ENCODE measurements around the gene CARD6. TPM values are rescaled to one million over a fixed set of nuclear protein-coding genes. Genes with fewer than 3 reads are reported as not detected.

Gene CARD6
- total RNA-seq: 4.9 and 5.5 TPM in 2 replicates

GRCh38 chr5:40841068-40841805 lies at the start of gene CARD6:
Gene CARD6, plus strand, starts transcription at chr5:40841367. Its CDS starts 16 bp downstream, at chr5:40841383.

GRCh38 chr5:40798012-40798800 lies 43.0 kb upstream of the CARD6 start, which contains the start of gene PRKAA1:
Gene PRKAA1, minus strand, starts transcription at chr5:40798374. Its CDS starts 185 bp downstream, at chr5:40798189.

GRCh38 chr5:40834849-40835787 lies 6.0 kb upstream of the CARD6 start, which contains the start of gene RPL37:
Gene RPL37, minus strand, starts transcription at chr5:40835222. Its CDS starts 37 bp downstream, at chr5:40835185.

GRCh38 chr5:40909264-40909663 lies 68.1 kb downstream of the CARD6 start, which contains the start of gene C7:
Gene C7, plus strand, starts transcription at chr5:40909497. Its CDS starts 114 bp downstream, at chr5:40909611.

Other genes starting within 250 kb of the CARD6 start
- 21.0 and 25.5 TPM in 2 replicates for gene PTGER4, start 161.5 kb upstream of the CARD6 start, total RNA-seq
- gene TTC33, start 85.4 kb upstream of the CARD6 start, total RNA-seq: 8.6 and 11.0 TPM in 2 replicates
- gene PRKAA1, start 43.0 kb upstream of the CARD6 start, total RNA-seq: 85.2 and 104 TPM in 2 replicates
- 47.3 and 48.7 TPM in 2 replicates for gene RPL37, start 6.1 kb upstream of the CARD6 start, total RNA-seq
- gene C7, start 68.1 kb downstream of the CARD6 start, total RNA-seq: 1.4 and 2.8 TPM in 2 replicates
- gene MROH2B, start 230.0 kb downstream of the CARD6 start, total RNA-seq: not detected in 2 replicates